SK-N-SH (cell line): ENCODE results near the gene CABP4. TPM values are rescaled to one million over a fixed set of nuclear protein-coding genes. Genes with fewer than 3 reads are reported as not detected.
A peak's percentile ranks its signal among the peaks of the same experiment; 100 is the strongest.

ENCODE experiments used
- ELF1 ChIP-seq: IDR thresholded peaks from 2 replicates; pipeline ENCODE4 v1.4.0; 2012
- EZH2phosphoT487 ChIP-seq: fragments of 200-600 bp; sonication (generic); IDR thresholded peaks from 2 replicates; pipeline ENCODE4 v1.6.1; 2017; ENCODE audit warnings: low read depth, mixed run types, mild to moderate bottlenecking, antibody characterized with exemption, moderate library complexity, borderline replicate concordance
- FOSL2 ChIP-seq: IDR thresholded peaks from 2 replicates; pipeline ENCODE4 v1.4.0; 2012; ENCODE audit warnings: low read depth, mild to moderate bottlenecking, moderate library complexity, borderline replicate concordance
- GABPA ChIP-seq: IDR thresholded peaks from 2 replicates; pipeline ENCODE4 v1.4.0; 2012; ENCODE audit warnings: low read depth, mild to moderate bottlenecking
- GATA2 ChIP-seq: sonication (generic); formaldehyde crosslinking; IDR thresholded peaks from 2 replicates; pipeline ENCODE4 v1.5.0; 2020; ENCODE audit warnings: mild to moderate bottlenecking, missing genetic modification reagents
- MEF2A ChIP-seq: IDR thresholded peaks from 2 replicates; pipeline ENCODE4 v1.4.0; 2012; ENCODE audit warnings: low read depth, borderline replicate concordance
- MXI1 ChIP-seq: IDR thresholded peaks from 2 replicates; pipeline ENCODE4 v1.6.1; 2012; ENCODE audit warnings: mild to moderate bottlenecking, low read depth, low read length, improper control_type of control experiment
- PBX3 ChIP-seq: IDR thresholded peaks from 2 replicates; pipeline ENCODE4; 2012
- RAD21 ChIP-seq: IDR thresholded peaks from 2 replicates; pipeline ENCODE4 v1.6.1; 2012; ENCODE audit warnings: mild to moderate bottlenecking, low read length
- REST ChIP-seq: IDR thresholded peaks from 2 replicates; pipeline ENCODE4 v1.6.1; 2012; ENCODE audit warnings: mild to moderate bottlenecking, low read depth, low read length, moderate library complexity
- SIN3A ChIP-seq: IDR thresholded peaks from 2 replicates; pipeline ENCODE4 v1.6.1; 2012; ENCODE audit warnings: low read depth, mild to moderate bottlenecking, low read length, moderate library complexity, borderline replicate concordance
- TCF12 ChIP-seq: IDR thresholded peaks from 2 replicates; pipeline ENCODE4 v1.4.0; 2012
- ZBTB33 ChIP-seq: IDR thresholded peaks from 2 replicates; pipeline ENCODE4 v1.4.0; 2012; ENCODE audit warnings: low read depth, borderline replicate concordance
- polyA plus RNA-seq, 3 experiments: library from polyadenylated mRNA; depleted of rRNA; stranded (reverse); fragments of >200 nt; gene quantifications; 2 replicates each; pipeline ENCODE4 v1.2.3, GENCODE V29; 2012
- TF ChIP-seq, protein P1 (sequence below): fragments of 150-350 bp; IDR thresholded peaks from 2 replicates; pipeline ENCODE4 v1.6.1; 2016; ENCODE audit warnings: mild to moderate bottlenecking, low read depth, low read length

Gene CABP4
- polyA plus RNA-seq, 1 of the 3 experiments (the other 2 are of a cell fraction), result not detected

GRCh38 chr11:67468759-67469507, 13.8 kb downstream of the CABP4 start, which contains the start of gene TMEM134 (continued):
- TF ChIP-seq REST (peak; percentile 9; the same call in 1 of the 2 replicates), GATA2 (no peak), MEF2A (no peak), MXI1 (no peak; the same call in none of the 2 replicates), FOSL2 (no peak), EZH2phosphoT487 (no peak), SIN3A (peak; percentile 84), ZBTB33 (no peak), ELF1 (no peak), GABPA (no peak), TCF12 (no peak), RAD21 (peak; percentile 58), PBX3 (peak; percentile 47; the same call in 1 of the 2 replicates)
- TF ChIP-seq, protein P1, sequence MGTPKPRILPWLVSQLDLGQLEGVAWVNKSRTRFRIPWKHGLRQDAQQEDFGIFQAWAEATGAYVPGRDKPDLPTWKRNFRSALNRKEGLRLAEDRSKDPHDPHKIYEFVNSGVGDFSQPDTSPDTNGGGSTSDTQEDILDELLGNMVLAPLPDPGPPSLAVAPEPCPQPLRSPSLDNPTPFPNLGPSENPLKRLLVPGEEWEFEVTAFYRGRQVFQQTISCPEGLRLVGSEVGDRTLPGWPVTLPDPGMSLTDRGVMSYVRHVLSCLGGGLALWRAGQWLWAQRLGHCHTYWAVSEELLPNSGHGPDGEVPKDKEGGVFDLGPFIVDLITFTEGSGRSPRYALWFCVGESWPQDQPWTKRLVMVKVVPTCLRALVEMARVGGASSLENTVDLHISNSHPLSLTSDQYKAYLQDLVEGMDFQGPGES, result no peak
